ENCODE results near the gene IL10RB. TPM values are rescaled to one million over a fixed set of nuclear protein-coding genes. Genes with fewer than 3 reads are reported as not detected.

The IL10RB gene
- total RNA-seq, 1 donor from 2014 or later = 49.1 TPM

DNA sequence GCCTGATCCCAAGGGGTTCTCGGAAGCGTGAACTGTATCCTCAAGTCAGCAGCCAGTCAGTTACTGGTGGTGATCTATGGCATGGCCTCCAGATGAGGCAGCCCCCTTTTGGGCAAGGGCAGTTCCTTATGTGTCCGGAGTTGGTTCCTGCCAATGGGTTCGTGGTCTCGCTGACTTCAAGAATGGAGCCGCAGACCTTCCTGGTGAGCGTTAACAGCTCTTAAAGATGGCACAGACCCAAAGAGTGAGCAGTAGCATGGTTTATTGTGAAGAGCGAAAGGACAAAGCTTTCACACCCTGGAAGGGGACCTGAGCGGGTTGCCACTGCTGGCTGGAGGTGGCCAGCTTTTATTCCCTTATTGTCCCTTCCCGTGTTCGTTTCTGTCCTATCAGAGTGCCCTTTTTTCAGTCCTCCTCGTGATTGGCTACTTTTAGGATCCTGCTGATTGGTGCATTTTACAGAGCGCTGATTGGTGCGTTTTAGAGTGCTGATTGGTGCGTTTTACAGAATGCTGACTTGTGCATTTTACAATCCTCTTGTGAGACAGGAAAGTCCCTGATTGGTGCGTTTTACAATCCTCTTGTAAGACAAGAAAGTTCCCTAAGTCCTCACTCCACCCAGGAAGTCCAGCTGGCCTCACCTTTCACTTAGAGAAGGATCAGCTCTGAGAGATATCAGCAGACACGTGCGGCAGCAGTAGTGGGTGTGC is 8.9 kb upstream of the IL10RB start:
- Histone ChIP-seq H3K27ac (no peak overlapping the region), H3K9me3 (no peaks in the 10 kb centered on the region), H3K36me3 (peaks cover 69% of the 10 kb centered on the region), H3K4me1 (peaks cover 25% of the 10 kb centered on the region), H3K27me3 (ENCODE audit: low read depth) (no peaks in the 10 kb centered on the region), H3K4me3 (no peak overlapping the region)
- ATAC-seq = no peak
- intact Hi-C loops (cut with DNase I) = no loop called here
- no peak for DNase-seq
- TF ChIP-seq, protein P1, sequence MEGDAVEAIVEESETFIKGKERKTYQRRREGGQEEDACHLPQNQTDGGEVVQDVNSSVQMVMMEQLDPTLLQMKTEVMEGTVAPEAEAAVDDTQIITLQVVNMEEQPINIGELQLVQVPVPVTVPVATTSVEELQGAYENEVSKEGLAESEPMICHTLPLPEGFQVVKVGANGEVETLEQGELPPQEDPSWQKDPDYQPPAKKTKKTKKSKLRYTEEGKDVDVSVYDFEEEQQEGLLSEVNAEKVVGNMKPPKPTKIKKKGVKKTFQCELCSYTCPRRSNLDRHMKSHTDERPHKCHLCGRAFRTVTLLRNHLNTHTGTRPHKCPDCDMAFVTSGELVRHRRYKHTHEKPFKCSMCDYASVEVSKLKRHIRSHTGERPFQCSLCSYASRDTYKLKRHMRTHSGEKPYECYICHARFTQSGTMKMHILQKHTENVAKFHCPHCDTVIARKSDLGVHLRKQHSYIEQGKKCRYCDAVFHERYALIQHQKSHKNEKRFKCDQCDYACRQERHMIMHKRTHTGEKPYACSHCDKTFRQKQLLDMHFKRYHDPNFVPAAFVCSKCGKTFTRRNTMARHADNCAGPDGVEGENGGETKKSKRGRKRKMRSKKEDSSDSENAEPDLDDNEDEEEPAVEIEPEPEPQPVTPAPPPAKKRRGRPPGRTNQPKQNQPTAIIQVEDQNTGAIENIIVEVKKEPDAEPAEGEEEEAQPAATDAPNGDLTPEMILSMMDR (IDR thresholded peaks at IDR 0.05) = no peak

DNA sequence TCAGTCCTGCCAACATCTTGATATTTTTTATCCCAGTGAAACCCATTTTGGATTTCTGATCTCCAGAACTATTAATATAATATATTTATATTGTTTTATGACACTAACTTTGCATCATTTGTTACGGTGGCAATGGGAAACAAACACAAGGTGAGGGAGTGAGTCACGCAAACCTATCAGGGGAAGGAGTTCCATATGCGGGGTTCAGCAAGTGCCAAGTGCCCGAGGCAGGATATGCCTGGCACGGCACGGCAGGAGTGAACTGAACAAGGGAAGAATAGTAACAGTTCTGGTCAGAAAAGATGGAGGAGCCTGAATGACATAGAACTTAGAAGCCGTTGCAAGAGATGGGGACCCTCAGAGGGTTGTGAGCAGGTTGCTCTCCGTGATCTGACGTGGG is 7.7 kb upstream of the IL10RB start:
- Histone ChIP-seq H3K9me3 (no peaks in the 10 kb centered on the region), H3K4me3 (no peak overlapping the region), H3K27ac (no peak overlapping the region), H3K4me1 (peaks cover 27% of the 10 kb centered on the region), H3K27me3 (ENCODE audit: low read depth) (no peaks in the 10 kb centered on the region), H3K36me3 (peaks cover 69% of the 10 kb centered on the region)
- DNase-seq (no peak), ATAC-seq (no peak)
- TF ChIP-seq, protein P1 (IDR thresholded peaks at IDR 0.05) = no peak
- intact Hi-C loops (cut with DNase I) = no loop called here

DNA sequence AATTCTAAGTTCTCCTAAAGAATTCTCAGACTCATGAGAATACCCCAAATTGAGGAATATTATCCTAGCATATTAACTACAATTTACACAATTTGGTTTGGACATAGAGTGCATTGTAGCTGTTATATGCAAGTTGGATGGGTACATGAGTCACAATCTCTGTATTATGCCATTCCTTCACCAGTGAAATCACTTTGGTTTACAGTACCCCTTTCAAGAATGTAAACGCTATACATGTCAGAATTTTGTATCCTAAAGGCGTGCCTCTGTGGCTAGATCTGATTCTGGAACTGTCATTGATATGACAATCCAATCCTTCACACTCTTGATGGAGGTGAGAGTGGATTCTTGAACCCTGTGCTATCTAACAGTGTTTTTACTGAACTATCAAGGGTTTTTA is 6.7 kb upstream of the IL10RB start:
- intact Hi-C loops (cut with DNase I) = no loop called here
- H3K4me3 ChIP-seq = no peak overlapping the region
- no peak overlapping the region for H3K27ac ChIP-seq
- ATAC-seq (no peak), DNase-seq (no peak)
- TF ChIP-seq, protein P1 (IDR thresholded peaks at IDR 0.05) = no peak
- peaks cover 68% of the 10 kb centered on the region for H3K36me3 ChIP-seq
- H3K27me3 ChIP-seq (ENCODE audit: low read depth) = no peaks in the 10 kb centered on the region
- H3K4me1 ChIP-seq = peaks cover 27% of the 10 kb centered on the region
- no peaks in the 10 kb centered on the region for H3K9me3 ChIP-seq

DNA sequence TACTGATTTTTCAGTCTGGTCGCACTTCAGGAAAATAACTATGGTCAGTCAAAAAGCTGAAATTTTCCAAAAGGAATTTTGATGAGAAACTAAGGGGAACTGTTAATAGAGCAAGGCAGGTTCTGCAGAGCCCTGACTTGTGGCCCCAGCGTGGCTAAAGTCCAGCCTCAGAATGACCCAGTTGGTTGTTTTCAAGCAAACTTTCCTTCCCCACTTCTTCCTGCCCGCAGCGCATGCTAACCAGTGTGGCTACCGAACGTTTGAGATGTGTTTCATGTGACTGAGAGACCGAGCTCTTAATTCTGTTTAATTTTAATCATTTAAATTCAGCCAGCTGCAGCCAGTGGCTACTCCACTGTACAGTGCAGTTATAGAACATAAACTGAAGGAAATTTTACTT is 6.2 kb upstream of the IL10RB start:
- Histone ChIP-seq H3K27ac (no peak overlapping the region), H3K27me3 (ENCODE audit: low read depth) (no peaks in the 10 kb centered on the region), H3K4me3 (no peak overlapping the region), H3K9me3 (no peaks in the 10 kb centered on the region), H3K36me3 (peaks cover 63% of the 10 kb centered on the region), H3K4me1 (peaks cover 27% of the 10 kb centered on the region)
- ATAC-seq = no peak
- no peak for DNase-seq
- TF ChIP-seq, protein P1 (IDR thresholded peaks at IDR 0.05) = no peak
- intact Hi-C loops (cut with DNase I) = no loop called here

DNA sequence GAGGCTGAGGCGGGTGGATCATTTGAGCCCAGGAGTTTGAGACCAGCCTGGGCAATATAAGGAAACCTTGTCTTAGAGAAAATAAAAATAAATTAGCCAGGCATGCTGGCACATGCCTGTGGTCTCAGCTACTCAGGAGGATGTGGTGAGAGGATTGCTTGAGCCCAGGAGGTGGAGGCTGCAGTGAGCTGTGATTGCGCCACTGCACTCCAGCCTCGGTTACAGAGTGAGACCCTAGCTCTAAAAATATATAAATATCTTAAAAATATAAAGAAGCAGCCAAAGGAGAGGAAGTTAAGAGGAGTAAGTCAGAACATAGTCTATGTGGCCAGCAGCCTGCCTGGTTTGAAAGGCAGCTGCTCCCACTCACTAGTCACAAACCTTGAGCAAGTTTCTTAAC is 4.5 kb upstream of the IL10RB start:
- ATAC-seq (no peak), DNase-seq (peak; percentile 62)
- intact Hi-C loops (cut with DNase I) = no loop called here
- no peaks in the 10 kb centered on the region for H3K27me3 ChIP-seq (ENCODE audit: low read depth)
- H3K36me3 ChIP-seq = peaks cover 46% of the 10 kb centered on the region
- H3K4me3 ChIP-seq = no peak overlapping the region
- H3K4me1 ChIP-seq = peaks cover 33% of the 10 kb centered on the region
- H3K9me3 ChIP-seq = no peaks in the 10 kb centered on the region
- TF ChIP-seq, protein P1 (IDR thresholded peaks at IDR 0.05) = no peak
- no peak overlapping the region for H3K27ac ChIP-seq

Data from lower lobe of right lung (tissue), 2 donors.